HG02759 (cell line): ENCODE results near the gene BCL11B.
"Not testable (repeated sequence)": the region's sequence is repeated elsewhere in the genome, so short reads cannot be mapped to it uniquely, and the experiment has no call there.

Experiments
- ATAC-seq: cut with Tn5 transposase; IDR thresholded peaks from one replicate; pipeline ENCODE4 v1.9.1; 2021; ENCODE audit warnings: mild to moderate bottlenecking, moderate library complexity; ENCODE audit not compliant: unreplicated experiment

Gene BCL11B

DNA sequence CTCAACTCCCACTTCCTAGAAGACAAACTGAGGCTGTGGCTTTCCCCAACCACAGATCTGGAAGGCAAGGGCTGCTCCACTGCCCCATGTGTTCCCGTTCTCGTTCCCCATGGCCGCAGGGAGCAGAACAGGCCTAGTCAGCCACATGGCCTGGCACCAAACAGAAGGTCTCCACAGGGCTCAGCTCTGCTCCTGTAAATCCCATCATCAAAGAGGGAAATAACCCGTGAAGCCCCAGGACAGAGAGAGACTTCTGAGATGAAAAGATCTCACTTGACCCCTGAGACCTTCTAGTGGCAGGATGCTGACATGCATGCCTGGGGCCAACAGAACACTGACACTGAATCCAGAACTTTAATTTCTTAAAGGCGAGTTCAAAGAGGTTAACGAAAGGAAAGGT lies 68.9 kb downstream of the BCL11B start:
- ATAC-seq = no peak

- no peak for ATAC-seq
Measured at GRCh38 chr14:99202516-99202915, 69.5 kb downstream of the BCL11B start.

- ATAC-seq = no peak
Measured at GRCh38 chr14:99201351-99202073, 70.5 kb downstream of the BCL11B start.

GRCh38 chr14:99200654-99201005 lies 71.4 kb downstream of the BCL11B start:
- ATAC-seq = no peak

- ATAC-seq = no peak
Measured at GRCh38 chr14:99199846-99200653, 71.9 kb downstream of the BCL11B start.

DNA sequence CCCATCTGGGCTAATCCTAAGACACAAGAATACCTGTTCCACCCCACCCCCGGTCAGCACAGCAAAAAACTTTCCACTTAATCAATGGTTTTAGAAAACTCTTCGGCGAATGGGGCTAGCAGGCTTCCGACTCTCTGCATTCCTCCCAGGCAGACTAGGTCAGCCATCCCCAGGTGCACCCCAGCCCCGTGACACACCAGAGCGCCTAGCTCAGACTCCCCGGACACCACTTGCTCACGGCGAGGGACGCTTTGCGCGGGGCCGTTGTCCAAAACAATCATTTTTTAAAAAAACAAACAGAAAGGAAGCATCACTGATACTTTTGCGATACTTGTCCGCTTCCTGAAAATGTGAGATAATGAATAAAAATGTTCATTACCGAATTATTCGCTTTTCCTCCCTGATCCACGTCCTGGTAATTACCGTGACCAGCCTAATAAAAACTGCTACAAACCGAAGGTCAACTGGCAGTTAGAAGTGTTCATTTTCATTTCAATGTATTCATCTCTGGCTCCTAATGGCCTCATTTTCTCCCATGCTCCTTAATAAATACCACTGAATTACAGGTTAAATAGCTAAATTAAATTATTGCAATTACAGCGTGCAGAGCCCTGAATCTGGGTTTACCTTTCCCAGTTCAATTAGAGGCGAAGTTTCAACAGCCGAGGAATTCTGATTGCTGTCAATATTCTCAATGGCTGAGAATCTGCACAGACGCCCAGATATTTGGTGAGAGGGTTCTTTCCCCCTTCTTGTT lies 73.1 kb downstream of the BCL11B start:
- no peak for ATAC-seq

GRCh38 chr14:99196310-99196650 lies 75.7 kb downstream of the BCL11B start:
- ATAC-seq = no peak

- no peak for ATAC-seq
Measured at GRCh38 chr14:99195602-99196309, 76.2 kb downstream of the BCL11B start.

GRCh38 chr14:99194736-99195135 lies 77.3 kb downstream of the BCL11B start:
- ATAC-seq = no peak

DNA sequence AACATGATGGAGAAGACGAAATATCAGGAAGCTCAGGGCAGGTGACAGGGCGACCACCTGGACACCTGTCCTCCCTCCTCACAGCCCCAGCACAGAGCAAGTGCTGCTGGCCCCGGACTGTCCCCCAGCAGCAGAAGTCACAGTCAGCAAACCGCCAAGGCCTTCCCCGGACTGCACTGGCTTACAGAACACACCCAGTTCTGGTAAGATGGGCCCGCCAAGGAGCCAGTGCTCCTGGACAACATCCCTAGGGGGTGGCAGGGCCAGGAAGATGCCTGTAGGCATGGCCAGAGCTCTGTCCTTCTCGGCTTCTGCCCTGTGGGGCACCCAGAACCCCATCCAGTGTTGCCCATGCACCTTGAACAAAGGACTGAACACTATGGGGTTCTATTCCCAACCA lies 77.9 kb downstream of the BCL11B start:
- ATAC-seq = no peak

DNA sequence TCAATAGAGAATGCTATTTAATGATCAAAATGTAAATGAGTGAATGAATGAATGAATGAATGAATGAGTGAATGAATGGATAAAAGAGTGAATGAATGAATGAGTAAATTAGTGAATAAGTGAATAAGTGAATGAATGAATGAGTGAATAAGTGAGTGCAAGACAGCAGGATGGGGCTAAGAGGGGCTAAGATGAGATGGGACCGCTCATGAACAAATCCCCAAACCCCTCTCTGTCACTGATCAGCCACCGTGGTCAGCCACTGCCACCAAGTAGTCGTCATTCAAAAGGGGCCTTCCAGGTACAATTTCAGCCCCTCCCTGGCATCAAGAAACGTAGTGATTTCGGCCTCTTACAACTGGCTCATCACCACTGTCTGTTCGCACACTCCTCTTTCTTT lies 79.2 kb downstream of the BCL11B start:
- ATAC-seq = no peak

DNA sequence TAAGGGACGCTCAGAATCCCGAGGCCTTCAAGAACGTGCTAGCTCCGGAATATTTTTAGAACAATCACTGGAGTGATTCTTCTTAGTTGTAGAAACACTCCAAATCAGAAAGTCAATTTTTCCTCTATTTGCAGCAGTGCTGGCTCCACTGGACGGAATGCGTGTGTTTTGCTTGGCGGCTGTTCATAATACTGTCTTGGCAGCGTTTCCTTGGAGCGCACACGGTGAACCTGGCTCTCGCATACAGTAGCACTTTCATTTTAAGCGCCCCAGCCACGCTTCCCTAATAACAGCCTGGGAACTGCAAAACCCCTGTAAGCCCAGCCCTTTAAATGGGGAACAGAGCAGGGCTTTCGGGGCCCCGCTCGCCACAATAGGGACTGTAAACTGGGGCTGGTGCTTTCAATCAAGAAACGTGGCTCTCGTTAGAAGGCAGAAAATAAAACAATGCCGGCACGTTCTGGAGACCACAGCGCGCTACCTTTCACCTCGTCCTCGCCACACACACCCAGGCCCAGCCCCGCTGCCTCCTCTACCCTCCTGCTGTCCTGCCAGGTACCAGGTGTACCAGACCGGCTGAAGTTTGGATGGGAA lies 79.9 kb downstream of the BCL11B start:
- no peak for ATAC-seq

DNA sequence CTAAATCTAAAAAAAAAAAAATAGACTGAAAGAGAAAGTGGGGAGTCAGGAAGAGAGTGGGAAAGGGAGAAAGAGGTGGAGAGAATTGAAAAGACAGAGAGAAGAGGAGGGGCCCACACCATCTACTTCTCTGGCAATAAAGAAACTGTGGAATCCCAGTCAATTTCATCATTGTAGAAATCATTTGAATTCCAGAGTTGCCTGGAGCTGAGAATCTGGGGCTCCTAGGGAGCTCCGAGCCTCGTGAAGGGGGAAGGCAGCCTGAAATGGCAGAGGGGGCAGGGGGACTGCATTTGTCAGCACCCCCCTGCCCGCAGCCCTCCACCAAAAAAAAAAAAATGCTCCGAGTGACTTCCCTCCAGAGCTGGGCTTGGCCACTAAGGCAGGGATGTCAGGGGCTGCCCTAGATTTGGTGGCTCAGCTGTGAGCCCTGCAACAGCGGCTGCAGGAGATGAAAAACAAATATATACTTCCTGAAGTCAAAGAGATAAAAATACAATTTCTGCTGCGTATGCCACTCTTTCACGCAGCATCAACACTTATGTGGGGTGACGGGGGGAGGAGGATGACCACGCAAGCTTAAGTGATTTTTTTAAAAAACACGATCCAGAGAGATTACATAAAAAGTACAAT lies 80.5 kb downstream of the BCL11B start:
- no peak for ATAC-seq

- ATAC-seq = no peak
Measured at GRCh38 chr14:99190696-99191394, 81.2 kb downstream of the BCL11B start.

DNA sequence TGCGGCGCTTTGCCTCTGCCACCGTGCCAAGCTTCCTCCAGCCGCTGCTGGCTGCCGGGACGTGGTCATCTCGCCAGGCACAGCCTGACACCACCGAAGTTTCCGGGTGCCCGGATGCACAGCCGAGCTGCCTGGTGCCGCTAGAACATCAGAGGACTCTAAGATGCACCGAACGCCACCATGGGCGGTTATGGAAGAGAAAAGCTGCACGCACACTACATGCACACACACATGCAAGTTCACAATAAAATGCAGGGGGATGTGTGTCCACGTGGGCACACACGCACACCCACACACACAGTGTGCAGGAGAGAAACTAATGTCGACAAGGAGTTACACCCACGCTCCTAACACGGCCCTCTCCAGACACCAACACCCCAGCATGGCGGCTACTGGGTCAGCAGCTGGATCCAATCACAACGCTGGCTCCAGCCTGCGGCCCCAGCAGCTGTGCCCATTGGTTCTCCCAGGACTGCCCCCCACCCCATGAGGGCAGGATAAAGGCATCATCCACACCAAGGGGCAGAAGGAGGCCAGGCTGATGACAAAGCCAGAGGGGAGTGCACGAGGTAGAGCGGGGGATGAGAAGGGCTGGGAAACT lies 82.7 kb downstream of the BCL11B start:
- ATAC-seq = no peak

- ATAC-seq = no peak
Measured at GRCh38 chr14:99188731-99189191, 83.2 kb downstream of the BCL11B start.

DNA sequence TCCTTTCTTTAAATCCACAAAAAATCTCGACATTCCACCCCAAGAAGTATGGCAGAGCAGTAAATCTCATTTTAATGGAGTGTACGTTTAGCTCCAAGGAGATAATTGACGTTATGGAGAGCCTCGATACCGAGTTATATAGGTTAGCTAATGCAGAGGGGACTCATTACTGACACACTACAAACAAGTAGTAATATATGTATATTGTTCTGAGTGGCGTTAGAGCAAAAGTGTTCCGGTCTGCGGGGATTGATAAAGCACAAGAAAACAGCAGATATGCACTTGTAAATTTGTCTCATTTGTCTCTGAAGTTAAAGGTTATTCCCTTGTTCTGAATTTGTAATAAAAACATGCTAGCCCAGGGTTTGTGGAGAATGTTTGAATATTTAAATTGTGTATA lies 84.1 kb downstream of the BCL11B start:
- no peak for ATAC-seq

GRCh38 chr14:99186956-99187690 lies 84.9 kb downstream of the BCL11B start:
- ATAC-seq = no peak

DNA sequence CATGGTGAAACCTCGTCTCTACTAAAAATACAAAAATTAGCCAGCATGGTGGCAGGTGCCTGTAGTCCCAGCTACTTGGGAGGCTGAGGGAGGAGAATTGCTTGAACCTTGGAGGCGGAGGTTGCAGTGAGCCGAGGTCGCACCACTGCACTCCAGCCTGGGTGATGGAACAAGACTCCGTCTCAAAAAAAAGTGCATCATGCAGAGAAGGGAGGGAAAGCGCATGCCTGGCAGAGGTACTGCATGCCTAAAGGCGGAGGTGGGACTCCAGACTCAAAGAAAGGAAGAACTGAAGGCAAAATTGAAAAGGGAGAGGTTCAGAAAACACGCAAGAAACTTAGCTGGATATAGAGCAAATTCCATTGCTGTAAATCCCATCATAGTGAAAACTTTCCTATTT lies 85.7 kb downstream of the BCL11B start:
- not testable (repeated sequence) for ATAC-seq
